ENCODE measurements around the gene SLC30A2.

GRCh38 chr1:26009796-26010447 is 36.0 kb downstream of the SLC30A2 start:
- TF ChIP-seq CTCF (IDR thresholded peaks at IDR 0.05): no peak
- TF ChIP-seq REST (IDR thresholded peaks at IDR 0.05; ENCODE audit: insufficient read depth in 1 of 2, low read depth in 2 of 2, low read length in 1 of 2): no peak
- TF ChIP-seq TCF7L2 (IDR thresholded peaks at IDR 0.05; ENCODE audit: low read depth, low read length): no peak
